H1 (cell line): ENCODE results near the gene ELMO3. TPM values are rescaled to one million over a fixed set of nuclear protein-coding genes. Genes with fewer than 3 reads are reported as not detected.

Experiments used
- CHD1 ChIP-seq: IDR thresholded peaks from 2 replicates; pipeline ENCODE4 v1.6.1; 2012; ENCODE audit warnings: low read depth, low read length, improper control_type of control experiment
- CHD7 ChIP-seq: fragments of 300-600 bp; sonication (generic); IDR thresholded peaks from 2 replicates; pipeline ENCODE4 v1.7.1; 2012; ENCODE audit warnings: low read length, moderate library complexity, mild to moderate bottlenecking, inconsistent platforms; ENCODE audit not compliant: insufficient replicate concordance
- CREB1 ChIP-seq: IDR thresholded peaks from 2 replicates; pipeline ENCODE4 v1.6.1; 2012; ENCODE audit warnings: inconsistent platforms
- CTCF ChIP-seq, 3 experiments: IDR thresholded peaks; 1 replicate in 2 of 3; 2 replicates in 1 of 3; pipeline versions ENCODE4 v1.5.1 to v1.6.1; 2011; ENCODE audit warnings: low read length in 3 of 3, mild to moderate bottlenecking in 3 of 3, inconsistent platforms in 2 of 3, low read depth in 1 of 3, moderate library complexity in 1 of 3; ENCODE audit not compliant: insufficient read depth in 1 of 3; ENCODE audit errors: control extremely low read depth in 1 of 3
- HDAC2 ChIP-seq, 2 experiments: fragments of 300-600 bp in 1 of 2; sonication (generic) in 1 of 2; IDR thresholded peaks; 2 replicates each; pipeline ENCODE4 v1.6.1; 2011 to 2012; ENCODE audit warnings: low read depth in 2 of 2, low read length in 2 of 2, mild to moderate bottlenecking in 2 of 2, moderate library complexity in 2 of 2, borderline replicate concordance in 1 of 2, inconsistent platforms in 1 of 2
- KDM1A ChIP-seq: fragments of 200-600, 300-600 bp; sonication (generic); IDR thresholded peaks from 2 replicates; pipeline ENCODE4 v1.7.1; 2016; ENCODE audit warnings: mild to moderate bottlenecking, low read length, borderline replicate concordance
- RBBP5 ChIP-seq: IDR thresholded peaks from 2 replicates; pipeline ENCODE4 v1.7.1; 2012; ENCODE audit warnings: low read depth, mild to moderate bottlenecking, inconsistent platforms, low read length, moderate library complexity, borderline replicate concordance
- SP1 ChIP-seq: IDR thresholded peaks from 2 replicates; pipeline ENCODE4 v1.6.1; 2011; ENCODE audit warnings: low read depth, low read length
- TBP ChIP-seq: IDR thresholded peaks from 2 replicates; pipeline ENCODE4 v1.6.1; 2011; ENCODE audit warnings: low read depth, low read length, improper control_type of control experiment
- TEAD4 ChIP-seq: IDR thresholded peaks from 2 replicates; pipeline ENCODE4 v1.6.1; 2012; ENCODE audit warnings: low read depth, low read length, inconsistent platforms, mixed read lengths
- polyA plus RNA-seq, 7 experiments: library from polyadenylated mRNA; depleted of rRNA in 3 of 7; stranded (reverse) in 5 of 7; unstranded in 2 of 7; fragments of >200 nt in 5 of 7; fragments of 200-250 nt in 2 of 7; gene quantifications; 1 replicate in 5 of 7; 2 replicates in 1 of 7; 4 replicates in 1 of 7; pipeline versions ENCODE4 v1.2.1 to v1.2.3, GENCODE V29; 2011 to 2013; ENCODE audit warnings: missing spikeins in 2 of 7, mixed read lengths in 2 of 7
- total RNA-seq: library from RNA; stranded (reverse); fragmentation: NEBNext Ultra II Directional; extraction: Animal tissue kit (Norgen Biotek cat#: 25700); gene quantifications from 2 replicates; pipeline ENCODE4 v1.2.1, GENCODE V29; 2021

The ELMO3 gene
- total and polyA plus RNA-seq, 2 of the 8 experiments (the other 6 are each of a cell fraction or from before 2014, with no cell fraction given): 9.6 to 10.9 TPM

GRCh38 chr16:67197704-67198103, 1.2 kb upstream of the ELMO3 start (continued):
- TF ChIP-seq CHD7 (no peak), HDAC2 (IDR thresholded peaks at IDR 0.05; ENCODE audit: borderline replicate concordance in 1 of 2, low read depth in 2 of 2, low read length in 2 of 2) (no peak), TEAD4 (no peak), SP1 (no peak), KDM1A (no peak), CTCF (IDR thresholded peaks at IDR 0.05; ENCODE audit: control extremely low read depth in 1 of 3, insufficient read depth in 1 of 3, low read depth in 1 of 3, low read length in 3 of 3) (no peak), CHD1 (no peak), TBP (no peak), RBBP5 (no peak), CREB1 (no peak)
